Measurements from ENCODE around the gene TMEM63C.

DNA sequence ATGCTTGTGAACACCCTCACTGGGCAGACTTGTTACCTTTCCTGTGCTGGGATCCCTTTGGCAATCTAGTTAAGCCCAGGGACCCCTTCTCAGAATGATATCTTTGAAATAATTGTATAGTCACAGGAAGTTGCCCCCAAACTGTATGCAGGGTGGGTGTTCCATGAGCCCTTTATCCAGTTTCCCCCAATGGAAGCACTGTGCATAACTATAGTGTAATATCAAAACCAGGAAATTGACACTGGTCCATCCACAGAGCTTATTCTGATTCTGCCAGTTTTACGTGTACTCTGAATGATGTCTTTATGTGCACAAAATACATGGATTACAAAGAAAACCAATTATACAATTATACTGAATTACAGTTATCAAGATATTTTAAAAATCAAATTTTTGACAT, 65.2 kb downstream of the TMEM63C start:
- no peak for TF ChIP-seq CTCF (IDR thresholded peaks at IDR 0.05; ENCODE audit: low read length)
- no peak for TF ChIP-seq EZH2phosphoT487 (IDR thresholded peaks at IDR 0.05; ENCODE audit: low read length)
- no peak for TF ChIP-seq EZH2 (optimal IDR thresholded peaks at IDR 0.05; ENCODE audit: low read depth, low read length)

All from MM.1S (cell line).